PC-9 (cell line): ENCODE measurements around the gene CFAP20DC.

Experiments used
- EZH2 ChIP-seq: fragments of 200-600 bp; sonication (generic); IDR thresholded peaks from 2 replicates; pipeline ENCODE4 v1.8.0; 2017; ENCODE audit warnings: antibody characterized with exemption, low read depth
- TF ChIP-seq, protein P1 (sequence below): fragments of 200-600 bp; sonication (generic); conservative IDR thresholded peaks from 2 replicates; pipeline ENCODE4 v1.6.1; 2017; ENCODE audit warnings: mixed run types, antibody characterized with exemption, mild to moderate bottlenecking, moderate library complexity

DNA sequence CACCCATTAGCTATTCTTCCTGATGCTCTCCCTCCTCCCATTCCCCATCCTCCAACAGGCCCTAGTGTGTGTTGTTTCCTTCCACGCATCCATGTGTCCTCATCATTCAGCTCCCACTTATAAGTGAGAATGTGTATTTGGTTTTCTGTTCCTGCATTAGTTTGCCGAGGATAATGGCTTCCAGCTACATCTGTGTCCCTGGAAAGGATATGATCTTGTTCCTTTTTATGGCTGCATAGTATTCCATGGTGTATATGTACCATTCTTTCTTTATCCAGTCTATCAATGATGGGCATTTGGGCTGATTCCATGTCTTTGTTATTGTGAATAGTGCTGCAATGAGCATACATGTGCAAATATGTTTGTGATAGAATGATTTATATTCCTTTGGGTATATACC, 56.3 kb downstream of the CFAP20DC start:
- TF ChIP-seq, protein P1, sequence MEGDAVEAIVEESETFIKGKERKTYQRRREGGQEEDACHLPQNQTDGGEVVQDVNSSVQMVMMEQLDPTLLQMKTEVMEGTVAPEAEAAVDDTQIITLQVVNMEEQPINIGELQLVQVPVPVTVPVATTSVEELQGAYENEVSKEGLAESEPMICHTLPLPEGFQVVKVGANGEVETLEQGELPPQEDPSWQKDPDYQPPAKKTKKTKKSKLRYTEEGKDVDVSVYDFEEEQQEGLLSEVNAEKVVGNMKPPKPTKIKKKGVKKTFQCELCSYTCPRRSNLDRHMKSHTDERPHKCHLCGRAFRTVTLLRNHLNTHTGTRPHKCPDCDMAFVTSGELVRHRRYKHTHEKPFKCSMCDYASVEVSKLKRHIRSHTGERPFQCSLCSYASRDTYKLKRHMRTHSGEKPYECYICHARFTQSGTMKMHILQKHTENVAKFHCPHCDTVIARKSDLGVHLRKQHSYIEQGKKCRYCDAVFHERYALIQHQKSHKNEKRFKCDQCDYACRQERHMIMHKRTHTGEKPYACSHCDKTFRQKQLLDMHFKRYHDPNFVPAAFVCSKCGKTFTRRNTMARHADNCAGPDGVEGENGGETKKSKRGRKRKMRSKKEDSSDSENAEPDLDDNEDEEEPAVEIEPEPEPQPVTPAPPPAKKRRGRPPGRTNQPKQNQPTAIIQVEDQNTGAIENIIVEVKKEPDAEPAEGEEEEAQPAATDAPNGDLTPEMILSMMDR: no peak
- no peak for TF ChIP-seq EZH2
